Measurements from ENCODE around the gene TUBD1. TPM values are rescaled to one million over a fixed set of nuclear protein-coding genes. Genes with fewer than 3 reads are reported as not detected.
A peak's percentile ranks its signal among the peaks of the same experiment; 100 is the strongest.

Gene TUBD1
- total and polyA plus RNA-seq, 2 of the 13 experiments (the other 11 are each of a cell fraction or from before 2014, with no cell fraction given) = 18.2 to 25.9 TPM

GRCh38 chr17:59832883-59833379 is 59.8 kb downstream of the TUBD1 start:
- ChIA-PET CTCF (ENCODE audit: low intra/inter-chr PET ratio, low total read pairs) (interaction anchor here (0.9 kb wide), 1 partner anchor 79 kb away, joined by 3 read pairs; no protein-coding TSS in a partner anchor), POLR2A (interaction anchor here (0.7 to 20.0 kb wide), 6 partner anchors 14 to 79 kb away, joined by 4 to 501 read pairs (median 4); no protein-coding TSS in a partner anchor)
- no peak for TF ChIP-seq ZNF878 (CRISPR knock-in tag; IDR thresholded peaks at IDR 0.05)
- no peak for TF ChIP-seq SAFB2 (CRISPR knock-in tag; IDR thresholded peaks at IDR 0.05; ENCODE audit: borderline replicate concordance, low read depth)
- TF ChIP-seq ZFP91 (CRISPR knock-in tag; IDR thresholded peaks at IDR 0.05; ENCODE audit: borderline replicate concordance) = no peak
- TF ChIP-seq EP300 (IDR thresholded peaks at IDR 0.05; ENCODE audit: low read depth in 2 of 2, low read length in 2 of 2) = peak in 1 of 2 experiments; percentile 70; a peak in 1 of 4 replicates
- TF ChIP-seq EP300 (CRISPR knock-in tag; IDR thresholded peaks at IDR 0.05; ENCODE audit: borderline replicate concordance) = peak; percentile 67; the same call in 1 of the 2 replicates
- TF ChIP-seq ZNF329 (CRISPR knock-in tag; IDR thresholded peaks at IDR 0.05; ENCODE audit: low read depth) = no peak
- no peak for TF ChIP-seq KDM5A (IDR thresholded peaks at IDR 0.05; ENCODE audit: borderline replicate concordance, low read length)
- no peak for TF ChIP-seq MXD1 (CRISPR knock-in tag; IDR thresholded peaks at IDR 0.05)
- TF ChIP-seq NFYC (CRISPR knock-in tag; IDR thresholded peaks at IDR 0.05) = no peak
- peak; percentile 28 for TF ChIP-seq ASH2L (IDR thresholded peaks at IDR 0.05; ENCODE audit: insufficient read length, low read depth, low read length)
- TF ChIP-seq ZBTB25 (CRISPR knock-in tag; IDR thresholded peaks at IDR 0.05) = no peak
- no peak for TF ChIP-seq NFKB2 (CRISPR knock-in tag; IDR thresholded peaks at IDR 0.05; ENCODE audit: borderline replicate concordance)
- TF ChIP-seq HMGA1 (CRISPR knock-in tag; conservative IDR thresholded peaks at IDR 0.05) = no peak
- TF ChIP-seq EHMT2 (IDR thresholded peaks at IDR 0.05; ENCODE audit: borderline replicate concordance, low read depth, low read length) = no peak
- TF ChIP-seq SMC3 (IDR thresholded peaks at IDR 0.05; ENCODE audit: low read length) = no peak

More at GRCh38 chr17:59832883-59833379, 59.8 kb downstream of the TUBD1 start:
- H3K4me1 ChIP-seq (ENCODE audit: insufficient read depth, low read length) = peaks cover 70% of the 10 kb centered on the region
- whole genome bisulfite sequencing (ENCODE audit: low lambda C conversion rate) = 68% methylated on average over 4 of the region's 4 CpGs
- BruUV-seq (replicated peaks) = no TSS peak
- H3K79me2 ChIP-seq (ENCODE audit: insufficient read depth, low read length) = peaks cover 17% of the 10 kb centered on the region
- H3K27me3 ChIP-seq (ENCODE audit: control insufficient read depth in 1 of 2, insufficient read depth in 2 of 2, low read length in 2 of 2) = no peaks in the 10 kb centered on the region; a peak in 1 of 5 replicates
- no peak overlapping the region for H2AFZ ChIP-seq (ENCODE audit: low read length)
- ATAC-seq = no peak
- H3K36me3 ChIP-seq (replicated peaks in 1 of 2; ENCODE audit: control insufficient read depth in 1 of 2, insufficient read depth in 2 of 2, low read length in 2 of 2) = no peaks in the 10 kb centered on the region; a peak in 2 of 5 replicates
- H3K4me3 ChIP-seq (replicated peaks in 1 of 3; ENCODE audit: insufficient read depth in 1 of 3, low read depth in 2 of 3, low read length in 3 of 3) = no peak overlapping the region
- no peak for FAIRE-seq
- H3K27ac ChIP-seq (ENCODE audit: extremely low read length, insufficient read depth, low read length) = peak overlapping the region; percentile 90
- intact Hi-C loops (cut with micrococcal nuclease; ENCODE audit: unreplicated experiment) = loop anchor here (1.0 kb wide), 1 partner anchor 47 kb away; no protein-coding TSS in a partner anchor
- in situ Hi-C loops (cut with HindIII; ENCODE audit: extremely low pct_ligation_motif_present, low pct_unique_long_range_greater_than_20kb) = no loop called here
- no peaks in the 10 kb centered on the region for H3K9me3 ChIP-seq (ENCODE audit: low read length)
- no peak overlapping the region for H3K4me2 ChIP-seq (ENCODE audit: low read depth, low read length)
- peak; percentile 80 for DNase-seq (ENCODE audit: low spot score)
- no peak overlapping the region for H3K9ac ChIP-seq (ENCODE audit: insufficient read depth, low read depth, low read length)
- H4K20me1 ChIP-seq (ENCODE audit: insufficient read depth, low read length) = no peaks in the 10 kb centered on the region; the same call in 1 of the 2 replicates
